ENCODE results near the gene ASB13.

DNA sequence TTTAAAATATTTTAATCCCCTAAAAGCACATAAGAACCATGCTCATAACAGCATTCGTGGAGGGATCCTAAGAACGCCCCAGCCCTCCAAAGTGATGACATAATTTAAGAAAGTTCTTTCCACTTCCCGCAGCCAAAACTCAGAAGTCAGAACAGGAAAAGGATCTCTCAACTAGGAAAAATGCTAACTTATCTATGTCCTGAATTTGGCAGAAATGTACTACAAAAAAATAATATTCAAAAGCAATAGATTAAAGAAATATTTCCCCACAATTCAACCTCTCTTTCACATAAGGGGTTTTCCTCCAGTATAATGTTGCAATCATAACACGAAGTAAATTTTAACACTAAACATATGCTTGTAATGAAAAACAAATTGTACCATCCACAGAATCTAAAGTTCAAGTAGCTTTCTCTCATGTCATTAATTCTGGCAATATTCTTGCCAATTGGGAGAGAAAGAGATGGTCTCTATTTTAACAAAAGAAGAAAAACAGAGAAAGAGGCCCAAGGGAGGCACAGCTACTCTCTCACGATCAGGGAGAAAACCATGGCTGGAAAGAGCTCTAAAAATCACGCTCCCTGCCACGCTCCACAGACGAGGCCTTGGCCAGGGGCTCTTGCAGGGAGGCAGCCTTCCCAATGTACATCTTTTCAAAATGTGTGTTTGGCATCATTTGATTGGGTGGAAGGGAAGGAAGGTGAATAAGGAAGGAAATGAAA, 22.9 kb downstream of the ASB13 start:
- TF ChIP-seq POLR2A (IDR thresholded peaks at IDR 0.05; ENCODE audit: low read depth, low read length) (no peak), POLR2AphosphoS5 (IDR thresholded peaks at IDR 0.05; ENCODE audit: low read depth, low read length) (no peak)

Measured in GM12892 (cell line).